ENCODE results near the gene UBE2E2. TPM values are rescaled to one million over a fixed set of nuclear protein-coding genes. Genes with fewer than 3 reads are reported as not detected.

The UBE2E2 gene
- total RNA-seq, 4 donors from 2014 or later, result 26.5 to 44.0 (median 37.0) TPM

GRCh38 chr3:23242106-23242505 is 39.0 kb downstream of the UBE2E2 start:
- Histone ChIP-seq H3K27ac (no peak overlapping the region), H3K4me3 (no peak overlapping the region), H3K36me3 (no peaks in the 10 kb centered on the region), H3K9me3 (no peaks in the 10 kb centered on the region), H3K4me1 (peaks cover 0 to 8% (median 6%) of the 10 kb centered on the region in 3 donors), H3K27me3 (no peaks in the 10 kb centered on the region)
- intact Hi-C loops (cut with DNase I), result no loop called here
- DNase-seq, result no peak
- WGBS, 2 donors, result 38 to 75% methylated on average over 2 of the region's 2 CpGs
- no peak for TF ChIP-seq POLR2A (IDR thresholded peaks at IDR 0.05)
- TF ChIP-seq, protein P1, sequence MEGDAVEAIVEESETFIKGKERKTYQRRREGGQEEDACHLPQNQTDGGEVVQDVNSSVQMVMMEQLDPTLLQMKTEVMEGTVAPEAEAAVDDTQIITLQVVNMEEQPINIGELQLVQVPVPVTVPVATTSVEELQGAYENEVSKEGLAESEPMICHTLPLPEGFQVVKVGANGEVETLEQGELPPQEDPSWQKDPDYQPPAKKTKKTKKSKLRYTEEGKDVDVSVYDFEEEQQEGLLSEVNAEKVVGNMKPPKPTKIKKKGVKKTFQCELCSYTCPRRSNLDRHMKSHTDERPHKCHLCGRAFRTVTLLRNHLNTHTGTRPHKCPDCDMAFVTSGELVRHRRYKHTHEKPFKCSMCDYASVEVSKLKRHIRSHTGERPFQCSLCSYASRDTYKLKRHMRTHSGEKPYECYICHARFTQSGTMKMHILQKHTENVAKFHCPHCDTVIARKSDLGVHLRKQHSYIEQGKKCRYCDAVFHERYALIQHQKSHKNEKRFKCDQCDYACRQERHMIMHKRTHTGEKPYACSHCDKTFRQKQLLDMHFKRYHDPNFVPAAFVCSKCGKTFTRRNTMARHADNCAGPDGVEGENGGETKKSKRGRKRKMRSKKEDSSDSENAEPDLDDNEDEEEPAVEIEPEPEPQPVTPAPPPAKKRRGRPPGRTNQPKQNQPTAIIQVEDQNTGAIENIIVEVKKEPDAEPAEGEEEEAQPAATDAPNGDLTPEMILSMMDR (IDR thresholded peaks at IDR 0.05), result no peak

DNA sequence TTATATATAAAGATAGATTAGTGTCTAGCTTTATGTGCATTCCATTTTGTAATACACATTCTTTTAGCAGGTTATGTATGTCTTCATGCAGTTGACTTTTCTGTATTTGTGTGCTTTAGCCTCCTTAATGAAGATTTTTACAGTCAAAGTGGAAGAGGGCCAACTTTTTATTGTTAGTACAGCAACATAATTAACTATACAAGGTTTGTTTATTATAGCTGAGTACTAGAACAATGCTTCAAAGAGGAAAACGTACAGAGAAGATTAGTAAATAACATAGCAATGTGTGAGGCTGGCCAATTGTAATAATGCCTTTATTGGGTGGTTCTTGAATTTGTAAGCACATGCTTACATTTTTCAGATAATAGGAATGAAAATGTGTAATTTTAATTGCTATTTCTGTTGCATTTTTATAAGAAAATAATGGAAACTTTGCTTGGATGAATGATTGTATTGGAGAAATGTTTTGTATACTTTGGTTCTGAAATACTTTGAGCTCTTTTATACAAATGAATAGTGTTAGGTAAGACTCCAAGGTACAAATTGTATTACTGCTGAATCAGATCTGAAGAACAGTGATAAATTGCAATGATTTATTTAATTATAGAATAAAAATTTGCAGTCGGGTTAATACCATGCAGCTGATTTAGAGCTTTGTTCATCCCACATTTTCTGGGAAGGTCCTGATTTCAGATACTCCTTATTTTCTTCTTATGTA is 41.4 kb downstream of the UBE2E2 start:
- no peak for DNase-seq
- intact Hi-C loops (cut with DNase I), result no loop called here
- Histone ChIP-seq H3K4me3 (no peak overlapping the region), H3K4me1 (peaks cover 0 to 8% (median 6%) of the 10 kb centered on the region in 3 donors), H3K36me3 (no peaks in the 10 kb centered on the region), H3K27me3 (no peaks in the 10 kb centered on the region), H3K27ac (no peak overlapping the region), H3K9me3 (no peaks in the 10 kb centered on the region)
- no peak for TF ChIP-seq POLR2A (IDR thresholded peaks at IDR 0.05)
- TF ChIP-seq, protein P1 (IDR thresholded peaks at IDR 0.05), result no peak
- WGBS, 2 donors, result 45 to 49% methylated on average over 2 of the region's 2 CpGs

- H3K4me3 ChIP-seq, result no peak overlapping the region
- no peak for TF ChIP-seq POLR2A (IDR thresholded peaks at IDR 0.05)
- TF ChIP-seq, protein P1 (IDR thresholded peaks at IDR 0.05), result no peak
- intact Hi-C loops (cut with DNase I), result no loop called here
- 66 to 83% methylated on average over 3 of the region's 3 CpGs for WGBS, 2 donors
- H3K9me3 ChIP-seq, result no peaks in the 10 kb centered on the region
- H3K4me1 ChIP-seq, result peaks cover 0 to 4% (median 0%) of the 10 kb centered on the region in 3 donors
- H3K36me3 ChIP-seq, result no peaks in the 10 kb centered on the region
- DNase-seq, result no peak
- no peak overlapping the region for H3K27ac ChIP-seq
- no peaks in the 10 kb centered on the region for H3K27me3 ChIP-seq
Measured at GRCh38 chr3:23246651-23247050, 43.5 kb downstream of the UBE2E2 start.

DNA sequence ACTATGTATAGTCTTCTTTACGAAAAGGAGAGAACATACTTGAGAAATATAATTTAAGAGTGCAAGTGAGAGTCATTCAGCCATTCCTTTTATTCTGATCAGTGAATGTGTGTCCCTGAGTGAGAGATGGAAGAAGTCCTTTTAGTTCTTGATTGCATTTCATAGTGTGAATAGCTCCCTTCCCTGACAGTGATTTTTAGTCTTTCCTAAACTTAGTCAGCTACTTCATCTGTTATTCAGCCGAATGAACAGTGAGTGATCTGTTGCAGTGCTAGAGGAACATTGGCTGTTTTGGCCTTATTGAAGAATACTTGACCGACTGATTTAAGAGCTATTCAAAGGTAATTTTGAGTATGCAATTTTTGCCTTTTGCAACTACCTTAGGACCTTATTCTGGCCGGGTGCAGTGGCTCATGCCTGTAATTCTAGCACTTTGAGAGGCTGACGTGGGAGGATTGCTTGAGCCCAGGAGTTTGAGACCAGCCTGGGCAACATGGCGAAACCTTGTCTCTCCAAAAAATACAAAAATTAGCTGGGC is 45.5 kb downstream of the UBE2E2 start:
- Histone ChIP-seq H3K27me3 (no peaks in the 10 kb centered on the region), H3K9me3 (no peaks in the 10 kb centered on the region), H3K4me1 (peaks cover 0 to 4% (median 0%) of the 10 kb centered on the region in 3 donors), H3K36me3 (no peaks in the 10 kb centered on the region), H3K27ac (no peak overlapping the region), H3K4me3 (no peak overlapping the region)
- intact Hi-C loops (cut with DNase I), result no loop called here
- no peak for DNase-seq
- WGBS, 2 donors, result 88 to 93% methylated on average over 4 of the region's 6 CpGs
- TF ChIP-seq POLR2A (IDR thresholded peaks at IDR 0.05), result no peak
- TF ChIP-seq, protein P1 (IDR thresholded peaks at IDR 0.05), result no peak

DNA sequence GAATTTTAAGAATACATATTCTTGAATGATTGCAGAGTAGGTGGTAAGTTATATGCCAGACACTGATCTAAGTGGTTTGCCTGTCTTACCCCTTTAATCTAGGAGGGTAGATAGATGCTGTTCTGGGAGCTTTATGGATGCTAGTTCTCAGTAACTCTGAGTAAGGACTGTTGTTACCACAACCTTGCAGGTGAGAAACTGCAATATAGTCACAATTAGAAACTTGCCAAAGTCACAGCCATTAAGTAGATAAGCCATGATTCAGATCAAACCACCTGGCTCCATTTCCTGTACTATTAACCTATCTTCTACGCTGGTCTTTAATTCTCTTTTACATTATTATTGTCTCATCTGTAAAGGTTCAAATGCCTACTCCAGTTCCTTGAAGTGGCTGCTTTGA is 46.8 kb downstream of the UBE2E2 start:
- intact Hi-C loops (cut with DNase I), result no loop called here
- H3K27ac ChIP-seq, result no peak overlapping the region
- 83 to 85% methylated on average over 1 of the region's 1 CpG for WGBS, 2 donors
- no peaks in the 10 kb centered on the region for H3K36me3 ChIP-seq
- H3K9me3 ChIP-seq, result no peaks in the 10 kb centered on the region
- no peaks in the 10 kb centered on the region for H3K4me1 ChIP-seq
- H3K27me3 ChIP-seq, result no peaks in the 10 kb centered on the region
- no peak overlapping the region for H3K4me3 ChIP-seq
- DNase-seq, result no peak
- no peak for TF ChIP-seq POLR2A (IDR thresholded peaks at IDR 0.05)
- TF ChIP-seq, protein P1 (IDR thresholded peaks at IDR 0.05), result no peak

Measured in esophagus squamous epithelium (tissue), 5 donors.